ENCODE data around the gene TSSK2.

The TSSK2 gene

GRCh38 chr22:19180234-19180633 is 49.1 kb downstream of the TSSK2 start:
- no peak overlapping the region for H3K4me3 ChIP-seq
- H3K27ac ChIP-seq: no peak overlapping the region
- no peak for DNase-seq (ENCODE audit: low read depth, low spot score)
- H3K9me3 ChIP-seq (ENCODE audit: low read depth, low read length): no peaks in the 10 kb centered on the region
- TF ChIP-seq POLR2AphosphoS5 (IDR thresholded peaks at IDR 0.05; ENCODE audit: borderline replicate concordance, low read depth, low read length): no peak
- H3K9ac ChIP-seq (ENCODE audit: insufficient read length): no peak overlapping the region
- H3K36me3 ChIP-seq (ENCODE audit: insufficient read depth, low read length): no peaks in the 10 kb centered on the region; the same call in 1 of the 2 replicates

- H3K36me3 ChIP-seq (ENCODE audit: insufficient read depth, low read length): no peaks in the 10 kb centered on the region; the same call in 1 of the 2 replicates
- no peak overlapping the region for H3K9ac ChIP-seq (ENCODE audit: insufficient read length)
- H3K9me3 ChIP-seq (ENCODE audit: low read depth, low read length): no peaks in the 10 kb centered on the region
- H3K27ac ChIP-seq: no peak overlapping the region
- DNase-seq (ENCODE audit: low read depth, low spot score): no peak
- H3K4me3 ChIP-seq: no peak overlapping the region
- TF ChIP-seq EZH2 (IDR thresholded peaks at IDR 0.05) (no peak), POLR2AphosphoS5 (IDR thresholded peaks at IDR 0.05; ENCODE audit: borderline replicate concordance, low read depth, low read length) (no peak), FOXP2 (optimal IDR thresholded peaks at IDR 0.05; ENCODE audit: control extremely low read depth, extremely low read length, insufficient read depth) (no peak)
Measured at GRCh38 chr22:19180740-19181410, 49.8 kb downstream of the TSSK2 start.

- DNase-seq (ENCODE audit: low read depth, low spot score): no peak
- no peak overlapping the region for H3K4me3 ChIP-seq
- H3K9me3 ChIP-seq (ENCODE audit: low read depth, low read length): no peaks in the 10 kb centered on the region
- no peak overlapping the region for H3K27ac ChIP-seq
- no peak for TF ChIP-seq POLR2AphosphoS5 (IDR thresholded peaks at IDR 0.05; ENCODE audit: borderline replicate concordance, low read depth, low read length)
- no peak for TF ChIP-seq EZH2 (IDR thresholded peaks at IDR 0.05)
- TF ChIP-seq FOXP2 (optimal IDR thresholded peaks at IDR 0.05; ENCODE audit: control extremely low read depth, extremely low read length, insufficient read depth): no peak
- no peaks in the 10 kb centered on the region for H3K36me3 ChIP-seq (ENCODE audit: insufficient read depth, low read length)
- H3K9ac ChIP-seq (ENCODE audit: insufficient read length): no peak overlapping the region
Measured at GRCh38 chr22:19181786-19182471, 50.8 kb downstream of the TSSK2 start.
